Measurements from ENCODE around the gene MVB12B.

Gene MVB12B

GRCh38 chr9:126451316-126451885 is 124.8 kb downstream of the MVB12B start:
- Histone ChIP-seq H3F3A (ENCODE audit: low read depth) (no peaks in the 10 kb centered on the region), H3K27me3 (ENCODE audit: insufficient read depth, low read length, poor library complexity, severe bottlenecking) (no peaks in the 10 kb centered on the region), H3K79me2 (ENCODE audit: insufficient read depth, low read length) (peaks cover 9% of the 10 kb centered on the region; the same call in 1 of the 2 replicates), H4K20me1 (ENCODE audit: insufficient read depth, low read length, poor library complexity, severe bottlenecking) (no peaks in the 10 kb centered on the region), H3K4me3 (ENCODE audit: low read length, poor library complexity, severe bottlenecking) (no peak overlapping the region), H3K4me1 (ENCODE audit: insufficient read depth, low read length, poor library complexity, severe bottlenecking) (peaks cover 70% of the 10 kb centered on the region), H3K4me2 (ENCODE audit: low read depth, low read length, poor library complexity, severe bottlenecking) (no peak overlapping the region), H3K9me2 (replicated peaks; ENCODE audit: low read depth, low read length) (no peaks in the 10 kb centered on the region), H2AFZ (ENCODE audit: low read length) (no peak overlapping the region), H3K36me3 (ENCODE audit: insufficient read depth, low read length) (peaks cover 4% of the 10 kb centered on the region; the same call in 1 of the 2 replicates), H3K9ac (ENCODE audit: low read depth, low read length, poor library complexity, severe bottlenecking) (peak overlapping the region; percentile 42), H3K9me3 (ENCODE audit: insufficient read depth, low read depth, low read length) (no peaks in the 10 kb centered on the region)
- no peak for TF ChIP-seq EZH2phosphoT487 (IDR thresholded peaks at IDR 0.05; ENCODE audit: borderline replicate concordance)
- no peak for TF ChIP-seq CTCF (conservative IDR thresholded peaks at IDR 0.05; ENCODE audit: low read length)

- no peak overlapping the region for H3K4me3 ChIP-seq (ENCODE audit: low read length, poor library complexity, severe bottlenecking)
- peaks cover 9% of the 10 kb centered on the region; the same call in 1 of the 2 replicates for H3K79me2 ChIP-seq (ENCODE audit: insufficient read depth, low read length)
- peaks cover 9% of the 10 kb centered on the region; the same call in 1 of the 2 replicates for H3K36me3 ChIP-seq (ENCODE audit: insufficient read depth, low read length)
- H3K9me3 ChIP-seq (ENCODE audit: insufficient read depth, low read depth, low read length) = no peaks in the 10 kb centered on the region
- H3K9ac ChIP-seq (ENCODE audit: low read depth, low read length, poor library complexity, severe bottlenecking) = peak overlapping the region; percentile 42
- H3K27me3 ChIP-seq (ENCODE audit: insufficient read depth, low read length, poor library complexity, severe bottlenecking) = no peaks in the 10 kb centered on the region
- H2AFZ ChIP-seq (ENCODE audit: low read length) = no peak overlapping the region
- no peaks in the 10 kb centered on the region for H3F3A ChIP-seq (ENCODE audit: low read depth)
- TF ChIP-seq CTCF (conservative IDR thresholded peaks at IDR 0.05; ENCODE audit: low read length) (no peak), EZH2phosphoT487 (IDR thresholded peaks at IDR 0.05; ENCODE audit: borderline replicate concordance) (no peak)
- no peak overlapping the region for H3K4me2 ChIP-seq (ENCODE audit: low read depth, low read length, poor library complexity, severe bottlenecking)
- peaks cover 70% of the 10 kb centered on the region for H3K4me1 ChIP-seq (ENCODE audit: insufficient read depth, low read length, poor library complexity, severe bottlenecking)
- H3K9me2 ChIP-seq (replicated peaks; ENCODE audit: low read depth, low read length) = no peaks in the 10 kb centered on the region
- no peaks in the 10 kb centered on the region for H4K20me1 ChIP-seq (ENCODE audit: insufficient read depth, low read length, poor library complexity, severe bottlenecking)
Observed at GRCh38 chr9:126452106-126452505, 125.5 kb downstream of the MVB12B start.

GRCh38 chr9:126453156-126453963 is 126.7 kb downstream of the MVB12B start:
- H4K20me1 ChIP-seq (ENCODE audit: insufficient read depth, low read length, poor library complexity, severe bottlenecking) = no peaks in the 10 kb centered on the region
- H3K36me3 ChIP-seq (ENCODE audit: insufficient read depth, low read length) = peaks cover 9% of the 10 kb centered on the region; the same call in 1 of the 2 replicates
- no peak overlapping the region for H2AFZ ChIP-seq (ENCODE audit: low read length)
- H3K4me3 ChIP-seq (ENCODE audit: low read length, poor library complexity, severe bottlenecking) = no peak overlapping the region
- no peaks in the 10 kb centered on the region for H3K79me2 ChIP-seq (ENCODE audit: insufficient read depth, low read length)
- no peaks in the 10 kb centered on the region for H3K9me2 ChIP-seq (replicated peaks; ENCODE audit: low read depth, low read length)
- H3K4me1 ChIP-seq (ENCODE audit: insufficient read depth, low read length, poor library complexity, severe bottlenecking) = peaks cover 60% of the 10 kb centered on the region
- no peaks in the 10 kb centered on the region for H3K27me3 ChIP-seq (ENCODE audit: insufficient read depth, low read length, poor library complexity, severe bottlenecking)
- no peak for TF ChIP-seq CTCF (conservative IDR thresholded peaks at IDR 0.05; ENCODE audit: low read length)
- no peak for TF ChIP-seq EZH2phosphoT487 (IDR thresholded peaks at IDR 0.05; ENCODE audit: borderline replicate concordance)
- H3F3A ChIP-seq (ENCODE audit: low read depth) = no peaks in the 10 kb centered on the region
- H3K4me2 ChIP-seq (ENCODE audit: low read depth, low read length, poor library complexity, severe bottlenecking) = no peak overlapping the region
- H3K9me3 ChIP-seq (ENCODE audit: insufficient read depth, low read depth, low read length) = no peaks in the 10 kb centered on the region
- peak overlapping the region; percentile 42 for H3K9ac ChIP-seq (ENCODE audit: low read depth, low read length, poor library complexity, severe bottlenecking)

Data from Loucy (cell line).